KBM-7 (cell line): ENCODE results near the gene HSD17B14.
"Not testable (repeated sequence)": the region's sequence is repeated elsewhere in the genome, so short reads cannot be mapped to it uniquely, and the experiment has no call there.

ENCODE experiments used
- DNase-seq: peaks from one replicate; pipeline ENCODE4 v3.0.0-alpha.2; 2015
- in situ Hi-C: fragments of 300-500 bp; cut with MboI; formaldehyde crosslinking; loops from 2 replicates; pipeline ENCODE4 v1.14.3; 2020; ENCODE audit warnings: low sequenced_read_pairs, low pct_unique_long_range_greater_than_20kb, mixed read lengths

Gene HSD17B14

GRCh38 chr19:48868114-48868886 is 32.0 kb upstream of the HSD17B14 start, which contains the start of gene PLEKHA4:
TSS of gene PLEKHA4 (minus strand) at chr19:48868617. CDS start at chr19:48867620, 997 bp downstream.
- DNase-seq: no peak
- in situ Hi-C loops: no loop called here

DNA sequence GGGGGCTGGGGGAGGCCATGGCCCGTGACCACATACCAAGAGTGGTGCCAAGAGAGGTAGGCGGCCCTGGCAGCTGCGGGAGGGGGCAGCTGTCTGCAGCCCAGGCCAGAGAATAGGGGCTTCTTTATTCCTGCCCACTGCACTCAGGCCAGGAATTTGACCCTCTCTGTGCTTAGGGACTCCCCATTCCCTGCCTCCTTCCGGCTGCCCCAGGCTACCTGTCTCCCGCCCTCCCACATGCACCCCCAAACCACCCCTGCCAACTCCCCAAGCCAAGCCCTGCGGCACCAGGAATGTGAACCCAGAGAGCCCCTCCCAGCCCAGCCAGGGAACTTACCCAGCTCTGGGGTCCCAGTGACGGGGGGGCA is 31.4 kb upstream of the HSD17B14 start:
- DNase-seq: no peak
- in situ Hi-C loops: no loop called here

GRCh38 chr19:48867123-48867745 is 30.9 kb upstream of the HSD17B14 start:
- in situ Hi-C loops: no loop called here
- DNase-seq: no peak

DNA sequence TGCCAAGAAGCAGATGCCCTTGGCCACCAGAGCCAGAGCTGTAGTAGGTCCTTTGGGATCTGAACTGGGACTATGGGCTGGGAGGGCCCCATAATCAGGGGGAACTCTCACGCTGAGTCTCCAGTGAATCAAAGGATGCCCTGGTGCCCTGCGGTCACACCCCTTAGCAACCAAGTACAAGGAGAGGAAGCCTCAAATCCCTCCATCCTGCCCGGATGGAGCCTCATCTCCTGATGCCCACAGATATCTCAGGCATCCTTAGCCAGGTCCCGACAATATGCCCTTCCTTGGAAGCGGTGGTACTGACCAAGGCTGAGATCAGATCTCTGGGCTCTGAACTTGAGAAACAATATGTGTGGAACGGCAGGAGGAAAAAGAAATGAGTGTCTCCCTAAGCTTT is 30.4 kb upstream of the HSD17B14 start:
- in situ Hi-C loops: no loop called here

GRCh38 chr19:48862827-48863226 is 26.5 kb upstream of the HSD17B14 start:
- DNase-seq: no peak

More for the DNA sequence above, 30.4 kb upstream of the HSD17B14 start:
- no peak for DNase-seq

DNA sequence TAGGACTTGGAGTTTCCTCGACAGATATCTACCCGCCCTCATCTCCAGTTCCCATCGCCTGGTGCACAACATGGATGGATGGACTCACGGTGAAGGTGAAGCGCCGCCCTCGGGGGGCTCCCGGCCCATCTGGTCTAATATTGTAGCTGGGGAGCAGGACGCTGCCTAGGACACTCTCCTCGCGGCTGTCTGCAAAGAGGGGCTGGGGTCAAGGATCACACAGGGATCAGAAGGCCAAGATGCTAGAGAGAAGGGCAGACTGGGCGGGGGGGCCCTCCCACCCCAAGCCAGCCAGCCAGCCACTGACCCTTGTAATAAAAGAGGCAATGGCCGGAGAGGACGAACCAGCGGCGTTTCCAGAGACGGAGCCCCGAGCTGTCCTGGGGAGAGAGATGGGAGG is 25.0 kb upstream of the HSD17B14 start:
- in situ Hi-C loops: no loop called here
- DNase-seq: no peak

More at GRCh38 chr19:48862827-48863226, 26.5 kb upstream of the HSD17B14 start:
- in situ Hi-C loops: no loop called here

- DNase-seq: no peak
- in situ Hi-C loops: no loop called here
These were observed 23.7 kb upstream of the HSD17B14 start for GRCh38 chr19:48859711-48860572.

- in situ Hi-C loops: no loop called here
- DNase-seq: peak; percentile 79
These were observed 22.9 kb upstream of the HSD17B14 start for GRCh38 chr19:48858984-48859710.

DNA sequence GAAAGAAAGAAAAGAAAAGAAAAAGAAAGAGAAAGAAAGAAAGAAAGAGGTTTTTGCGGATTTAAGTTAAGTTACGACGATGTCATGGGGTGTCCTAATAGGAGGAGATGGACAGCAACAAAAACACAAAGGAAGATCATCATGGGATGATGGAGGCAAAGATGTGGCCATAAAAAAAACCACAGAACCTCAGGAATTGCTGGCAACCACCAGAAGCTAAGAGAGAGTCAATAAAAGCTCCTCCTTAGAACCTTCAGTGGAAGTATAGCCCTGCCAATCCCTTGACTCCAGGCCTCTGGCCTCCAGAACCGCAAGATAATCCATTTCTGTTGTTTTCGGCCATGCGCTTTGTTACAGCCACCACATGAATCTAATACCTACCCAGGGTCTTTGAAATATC is 20.6 kb upstream of the HSD17B14 start:
- in situ Hi-C loops: no loop called here

GRCh38 chr19:48854103-48854502 is 17.8 kb upstream of the HSD17B14 start:
- in situ Hi-C loops: no loop called here
- no peak for DNase-seq

More for the DNA sequence above, 20.6 kb upstream of the HSD17B14 start:
- no peak for DNase-seq

- in situ Hi-C loops: no loop called here
- no peak for DNase-seq
These were observed 17.2 kb upstream of the HSD17B14 start for GRCh38 chr19:48853483-48853882.

- in situ Hi-C loops: no loop called here
These were observed 16.0 kb upstream of the HSD17B14 start for GRCh38 chr19:48852292-48852691.

GRCh38 chr19:48846659-48847058 is 10.4 kb upstream of the HSD17B14 start:
- DNase-seq, in situ Hi-C loops: not testable (repeated sequence)

More at GRCh38 chr19:48852292-48852691, 16.0 kb upstream of the HSD17B14 start:
- DNase-seq: no peak

- DNase-seq: no peak
- in situ Hi-C loops: no loop called here
These were observed 9.1 kb upstream of the HSD17B14 start for GRCh38 chr19:48845384-48845783.

GRCh38 chr19:48844472-48844871 is 8.2 kb upstream of the HSD17B14 start:
- DNase-seq: no peak
- in situ Hi-C loops: no loop called here

DNA sequence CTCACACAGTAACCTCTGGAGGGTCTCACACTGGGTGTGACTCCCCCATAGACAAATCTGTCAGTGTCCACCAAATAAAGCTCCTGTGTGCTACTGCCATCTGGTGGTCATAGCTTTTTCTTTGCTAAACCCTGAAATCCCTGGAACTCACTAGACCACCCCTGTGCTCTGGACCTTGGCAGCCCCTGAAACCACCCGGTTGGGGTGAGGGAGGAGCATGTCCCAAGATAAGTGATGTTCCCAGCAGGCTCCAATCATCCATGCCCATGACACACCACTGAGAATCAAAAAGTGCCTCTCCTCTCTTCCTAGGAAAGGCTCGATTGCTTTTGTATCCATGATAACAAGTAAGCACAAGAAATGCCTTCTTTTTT is 6.5 kb upstream of the HSD17B14 start:
- in situ Hi-C loops: no loop called here
- DNase-seq: peak; percentile 75

DNA sequence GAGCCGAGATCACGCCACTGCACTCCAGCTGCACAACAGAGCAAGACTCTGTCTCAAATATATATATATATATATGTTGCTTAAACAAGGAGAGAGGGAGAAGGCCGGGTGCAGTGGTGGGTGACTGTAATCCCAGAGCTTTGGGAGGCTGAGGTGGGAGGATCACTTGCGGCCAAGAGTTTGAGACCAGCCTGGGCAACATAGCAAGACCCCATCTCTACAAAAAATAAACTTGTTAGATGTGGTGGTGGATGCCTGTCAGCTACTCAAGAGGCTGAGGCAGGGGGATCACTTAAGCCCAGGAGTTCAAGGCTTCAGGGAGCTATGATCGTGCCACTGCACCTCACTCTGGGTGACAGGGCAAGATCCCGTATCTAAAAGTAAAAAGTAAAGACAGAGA is 5.3 kb upstream of the HSD17B14 start:
- DNase-seq: no peak
- in situ Hi-C loops: no loop called here

DNA sequence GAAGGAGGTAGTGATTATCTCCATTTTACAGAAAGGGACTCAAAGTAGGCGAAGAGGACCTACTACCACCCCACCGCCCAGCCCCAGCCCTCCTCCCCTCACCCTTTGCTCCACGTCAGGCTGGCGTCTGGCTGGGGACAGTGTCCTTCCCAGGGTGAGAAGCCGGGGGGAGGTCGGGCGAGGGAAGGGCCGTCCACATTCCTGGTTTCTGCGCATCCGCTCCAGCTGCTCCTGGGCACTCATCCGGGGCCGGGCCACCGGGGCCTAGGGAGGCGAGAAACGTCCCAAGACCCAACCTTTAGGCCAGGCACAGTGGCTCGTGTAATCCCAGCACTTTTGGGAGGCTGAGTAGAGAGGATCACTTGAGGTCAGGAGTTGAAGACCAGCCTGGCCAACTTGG is 4.8 kb upstream of the HSD17B14 start:
- no peak for DNase-seq
- in situ Hi-C loops: no loop called here

GRCh38 chr19:48837687-48838086 is 1.4 kb upstream of the HSD17B14 start:
- in situ Hi-C loops: no loop called here

More at GRCh38 chr19:48837687-48838086, 1.4 kb upstream of the HSD17B14 start:
- no peak for DNase-seq
